GM19238 (cell line): ENCODE measurements around the gene IQGAP2.
"Not testable (repeated sequence)": the region's sequence is repeated elsewhere in the genome, so short reads cannot be mapped to it uniquely, and the experiment has no call there.

Experiments used
- DNase-seq: peaks from one replicate; pipeline ENCODE4 v3.0.0; 2011; ENCODE audit warnings: low spot score; ENCODE audit not compliant: insufficient read length

Gene IQGAP2

DNA sequence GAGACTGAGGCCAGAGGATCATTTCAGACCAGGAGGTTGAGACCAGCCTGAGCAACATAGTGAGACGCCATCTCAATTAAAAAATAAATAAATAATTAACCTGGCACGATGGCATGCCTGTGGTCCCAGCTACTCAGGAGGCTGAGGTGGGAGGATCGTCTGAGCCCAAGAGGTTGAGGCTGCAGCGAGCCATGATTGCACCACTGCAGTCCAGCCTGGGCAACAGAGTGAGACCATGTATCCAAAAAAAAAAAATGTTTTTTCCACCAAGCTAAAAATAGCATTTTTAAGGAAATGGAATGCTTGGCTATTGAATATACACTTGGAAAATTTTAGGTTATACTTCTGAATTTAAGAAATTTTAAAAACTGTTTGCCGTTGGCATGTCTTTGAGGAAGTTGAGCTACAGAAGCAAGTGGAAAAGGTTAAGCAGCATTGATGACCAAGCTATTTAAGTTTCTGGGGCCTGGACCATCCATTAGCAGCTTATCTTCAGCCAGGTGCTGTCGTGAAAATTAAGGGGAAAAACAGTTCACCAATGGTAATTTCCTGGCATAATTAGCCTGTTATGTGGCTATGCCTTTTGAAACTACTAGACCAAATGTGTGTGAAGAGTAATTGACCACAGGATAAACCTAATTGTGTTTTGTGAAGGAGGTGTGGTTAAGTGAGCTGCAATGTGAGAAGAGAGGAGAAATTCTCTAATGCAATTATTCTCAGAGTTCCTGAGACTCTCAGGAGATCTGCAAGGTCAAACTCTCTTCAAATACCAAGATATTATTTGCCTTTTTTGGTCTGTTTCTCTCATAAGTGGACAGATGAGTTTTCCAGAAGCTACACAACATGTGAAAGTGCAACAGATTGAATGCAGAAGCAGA is 333.8 kb downstream of the IQGAP2 start:
- no peak for DNase-seq

DNA sequence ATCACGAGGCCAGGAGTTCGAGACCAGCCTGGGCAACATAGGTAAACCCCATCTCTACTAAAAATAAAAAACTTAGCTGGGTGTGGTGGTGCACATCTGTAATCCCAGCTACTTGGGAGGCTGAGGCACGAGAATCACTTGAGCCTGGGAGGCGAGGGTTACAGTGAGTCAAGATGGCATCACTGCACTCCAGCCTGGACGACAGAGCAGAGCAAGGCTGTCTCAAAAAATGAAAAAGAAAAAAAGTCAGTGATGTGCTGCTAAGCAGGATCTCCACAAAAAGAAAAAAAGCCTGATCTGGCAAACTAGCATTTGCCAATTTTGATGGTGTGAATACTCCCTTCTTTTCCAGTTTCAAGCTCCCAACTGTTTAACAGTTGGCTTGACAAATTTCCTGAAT is 334.8 kb downstream of the IQGAP2 start:
- no peak for DNase-seq

DNA sequence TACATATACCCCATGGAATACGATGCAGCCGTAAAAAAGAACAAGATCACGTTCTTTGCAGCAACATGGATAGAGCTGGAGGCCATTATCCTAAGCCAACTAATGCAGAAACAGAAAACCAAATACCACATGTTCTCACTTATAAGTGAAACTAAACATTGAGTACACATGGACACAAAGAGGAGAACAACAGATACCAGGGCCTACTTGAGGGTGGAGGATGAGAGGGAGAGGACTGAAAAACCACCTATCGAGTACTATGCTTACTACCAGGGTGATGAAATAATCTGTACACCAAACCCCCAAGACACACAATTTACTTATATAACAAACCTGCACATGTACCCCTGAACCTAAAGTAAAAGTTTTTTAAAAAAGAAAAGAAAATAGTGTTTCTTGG is 338.4 kb downstream of the IQGAP2 start:
- not testable (repeated sequence) for DNase-seq

- no peak for DNase-seq
These were observed 339.5 kb downstream of the IQGAP2 start for GRCh38 chr5:76742583-76742982.

DNA sequence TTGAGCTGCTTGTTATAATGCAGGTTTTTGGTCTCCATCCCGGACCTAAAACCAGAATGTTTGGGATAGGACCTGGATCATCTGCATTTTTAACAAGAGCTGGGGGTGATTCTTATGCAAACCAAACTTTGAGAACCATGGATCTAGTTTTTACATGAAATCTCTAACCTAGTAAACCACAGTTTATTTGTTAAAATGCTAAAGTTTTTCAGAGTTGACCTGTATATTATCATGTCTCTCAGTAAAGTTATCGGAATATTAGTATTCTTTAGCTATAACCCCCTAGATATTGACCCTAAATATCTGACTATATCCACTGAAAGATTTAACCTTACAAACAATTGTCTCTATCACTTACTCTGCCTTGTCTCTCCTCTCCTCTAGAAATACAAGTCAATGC is 341.5 kb downstream of the IQGAP2 start:
- no peak for DNase-seq

DNA sequence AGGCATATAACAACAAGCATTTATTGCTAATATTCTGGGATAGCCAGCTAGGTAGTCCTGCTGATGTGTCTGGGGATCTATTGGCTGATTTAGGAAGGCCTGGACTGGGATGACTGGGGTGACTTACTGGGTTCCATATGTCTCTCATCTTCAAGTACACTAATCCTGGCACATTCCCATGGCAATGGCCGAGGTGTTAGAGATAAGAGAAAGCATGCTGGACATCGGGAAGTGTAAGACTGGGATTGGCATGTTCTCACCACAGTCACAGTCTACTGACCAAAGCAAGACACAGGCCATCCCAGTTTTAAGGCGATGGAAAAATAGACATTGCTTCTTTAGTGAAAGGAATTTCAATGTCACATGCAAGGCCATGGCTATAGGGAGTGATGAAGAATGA is 342.6 kb downstream of the IQGAP2 start:
- no peak for DNase-seq

DNA sequence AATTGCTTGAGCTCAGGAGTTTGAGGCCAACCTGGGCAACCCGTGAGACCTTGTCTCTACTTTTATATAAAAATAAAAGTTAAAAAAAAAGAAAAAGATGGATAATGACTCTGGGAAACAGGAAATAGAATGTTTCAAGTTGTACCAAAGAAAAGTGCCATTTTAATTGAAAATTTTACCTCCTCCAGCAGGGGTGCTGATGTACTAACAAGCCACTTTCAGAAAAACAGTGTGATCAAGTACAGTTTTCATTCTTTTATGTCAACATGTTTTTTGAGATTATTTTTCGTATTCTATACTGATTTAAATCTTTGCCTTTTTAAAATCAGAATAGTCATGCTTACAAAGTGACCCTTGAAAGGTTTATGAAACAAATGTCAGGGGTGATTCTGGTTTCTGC is 343.6 kb downstream of the IQGAP2 start:
- no peak for DNase-seq

DNA sequence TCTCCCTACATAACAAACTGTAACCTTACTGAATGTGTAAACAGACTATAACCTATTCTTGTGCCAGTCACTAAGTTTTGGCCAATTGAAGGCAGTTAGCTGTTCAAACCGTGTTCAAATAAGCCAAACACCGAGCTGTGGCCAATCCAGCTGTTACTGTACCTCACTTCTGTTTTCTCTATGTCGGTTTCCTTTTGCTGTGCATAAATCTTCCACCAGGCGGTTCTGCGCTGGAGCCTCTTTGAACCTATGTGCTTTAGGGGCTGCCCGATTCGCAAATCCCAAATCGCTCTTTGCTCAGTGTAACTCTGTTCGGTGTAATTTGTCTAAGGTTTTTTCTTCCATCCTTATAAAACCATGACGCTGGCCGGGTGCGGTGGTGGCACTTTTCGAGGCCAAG is 344.6 kb downstream of the IQGAP2 start:
- no peak for DNase-seq

GRCh38 chr5:76751291-76751690 is 348.2 kb downstream of the IQGAP2 start:
- DNase-seq = no peak

GRCh38 chr5:76754668-76755078 is 351.6 kb downstream of the IQGAP2 start:
- no peak for DNase-seq

DNA sequence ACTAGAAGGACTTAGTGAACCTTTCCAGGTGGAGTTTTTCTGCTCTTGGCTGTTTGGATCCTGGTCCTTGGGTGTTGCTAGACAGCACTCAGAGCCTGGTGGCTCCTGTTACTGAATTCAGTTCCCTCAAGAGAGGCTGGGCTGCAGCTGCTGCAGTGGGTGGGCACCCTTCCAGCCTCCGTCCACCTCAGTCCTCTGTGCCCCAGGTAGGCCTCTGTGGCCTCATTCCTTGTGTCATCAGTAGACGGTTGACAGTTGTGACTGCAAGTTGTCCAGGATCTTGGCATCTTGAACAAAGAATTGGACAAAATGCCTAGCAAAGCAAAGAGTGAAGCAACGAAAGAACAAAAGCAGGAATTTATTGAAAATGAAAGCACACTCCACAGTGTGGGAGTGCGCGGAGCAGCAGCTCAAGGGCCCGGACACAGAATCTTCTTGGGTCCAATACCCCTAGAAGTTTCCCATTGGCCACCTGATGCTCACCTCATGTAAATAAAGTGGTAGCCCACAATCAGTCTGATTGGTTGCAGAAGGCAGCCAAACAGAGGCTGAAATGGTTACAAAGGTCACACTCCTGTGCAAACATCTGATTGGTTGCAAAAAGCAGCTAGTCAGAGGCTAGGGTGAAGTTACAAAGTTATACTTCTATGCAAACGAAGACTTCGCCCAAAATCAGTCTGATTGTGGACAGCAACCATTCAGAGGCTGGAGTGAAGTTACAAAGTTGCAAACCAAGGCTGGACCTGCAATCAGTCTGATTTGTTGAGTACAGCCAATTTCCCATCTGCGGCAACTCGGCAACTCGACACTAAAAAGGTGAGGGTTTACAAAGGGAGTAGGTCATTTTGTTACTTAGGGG is 352.9 kb downstream of the IQGAP2 start:
- DNase-seq = no peak

- no peak for DNase-seq
These were observed 354.0 kb downstream of the IQGAP2 start for GRCh38 chr5:76757049-76757448.
